ENCODE results near the gene AAR2.

AAR2 gene

GRCh38 chr20:36261389-36262105 lies 25.3 kb downstream of the AAR2 start:
- H3K79me1 ChIP-seq (replicated peaks; ENCODE audit: low read length, poor library complexity, severe bottlenecking), result no peaks in the 10 kb centered on the region
- no peak overlapping the region for H3K27ac ChIP-seq (ENCODE audit: low read length, poor library complexity, severe bottlenecking)
- H3K18ac ChIP-seq (ENCODE audit: low read depth in 1 of 2, low read length in 2 of 2), result no peak overlapping the region
- H3K23ac ChIP-seq (ENCODE audit: low read length in 2 of 2), result no peak overlapping the region
- H4K8ac ChIP-seq (ENCODE audit: low read length), result no peak overlapping the region
- no peak overlapping the region for H2AFZ ChIP-seq (ENCODE audit: low read depth, low read length)
- no peak overlapping the region for H2BK12ac ChIP-seq (ENCODE audit: low read length in 2 of 2)
- H3K36me3 ChIP-seq (ENCODE audit: control insufficient read depth in 1 of 2, insufficient read depth in 2 of 2, low read depth in 1 of 2, low read length in 2 of 2), result peaks cover 10% of the 10 kb centered on the region in 2 experiments
- no peak overlapping the region for H2BK120ac ChIP-seq (ENCODE audit: low read depth, low read length)
- H3K9ac ChIP-seq (ENCODE audit: low read length), result no peak overlapping the region
- H2AK5ac ChIP-seq (ENCODE audit: low read length, severe bottlenecking), result no peak overlapping the region
- no peak overlapping the region for H3K4me2 ChIP-seq (ENCODE audit: low read length, poor library complexity, severe bottlenecking)
- no peak overlapping the region for H2BK5ac ChIP-seq (ENCODE audit: low read depth, low read length, poor library complexity, severe bottlenecking)
- no peak for DNase-seq
- peaks cover 17 to 35% of the 10 kb centered on the region in 2 experiments for H3K27me3 ChIP-seq (ENCODE audit: control insufficient read depth in 1 of 2, insufficient read depth in 1 of 2, low read length in 2 of 2)
- H2BK15ac ChIP-seq (ENCODE audit: low read depth, poor library complexity, severe bottlenecking), result no peak overlapping the region
- H3K14ac ChIP-seq (ENCODE audit: low read length in 2 of 2), result no peak overlapping the region
- H3K4me3 ChIP-seq (ENCODE audit: insufficient read depth in 1 of 2, low read depth in 1 of 2, low read length in 2 of 2), result no peak overlapping the region
- H4K91ac ChIP-seq (ENCODE audit: low read length), result no peak overlapping the region
- WGBS, result 93% methylated on average over 12 of the region's 12 CpGs
- H3K4ac ChIP-seq (ENCODE audit: low read depth in 1 of 2, low read length in 2 of 2), result no peak overlapping the region
- no peaks in the 10 kb centered on the region for H3K4me1 ChIP-seq (ENCODE audit: control insufficient read depth, insufficient read depth, low read depth, low read length)
- no peaks in the 10 kb centered on the region for H3K9me3 ChIP-seq (ENCODE audit: control insufficient read depth, low read length)

- Histone ChIP-seq H2BK15ac (ENCODE audit: low read depth, poor library complexity, severe bottlenecking) (no peak overlapping the region), H3K4me2 (ENCODE audit: low read length, poor library complexity, severe bottlenecking) (no peak overlapping the region), H3K27ac (ENCODE audit: low read length, poor library complexity, severe bottlenecking) (no peak overlapping the region), H3K18ac (ENCODE audit: low read depth in 1 of 2, low read length in 2 of 2) (no peak overlapping the region), H3K9ac (ENCODE audit: low read length) (no peak overlapping the region), H3K4ac (ENCODE audit: low read depth in 1 of 2, low read length in 2 of 2) (no peak overlapping the region), H3K27me3 (ENCODE audit: control insufficient read depth in 1 of 2, insufficient read depth in 1 of 2, low read length in 2 of 2) (peaks cover 20 to 44% of the 10 kb centered on the region in 2 experiments), H4K91ac (ENCODE audit: low read length) (no peak overlapping the region), H3K4me1 (ENCODE audit: control insufficient read depth, insufficient read depth, low read depth, low read length) (no peaks in the 10 kb centered on the region), H2AFZ (ENCODE audit: low read depth, low read length) (no peak overlapping the region), H2AK5ac (ENCODE audit: low read length, severe bottlenecking) (no peak overlapping the region), H2BK5ac (ENCODE audit: low read depth, low read length, poor library complexity, severe bottlenecking) (no peak overlapping the region), H2BK120ac (ENCODE audit: low read depth, low read length) (no peak overlapping the region), H3K4me3 (ENCODE audit: insufficient read depth in 1 of 2, low read depth in 1 of 2, low read length in 2 of 2) (no peak overlapping the region), H3K9me3 (ENCODE audit: control insufficient read depth, low read length) (no peaks in the 10 kb centered on the region), H3K36me3 (ENCODE audit: control insufficient read depth in 1 of 2, insufficient read depth in 2 of 2, low read depth in 1 of 2, low read length in 2 of 2) (peaks cover 3 to 4% of the 10 kb centered on the region in 2 experiments), H3K14ac (ENCODE audit: low read length in 2 of 2) (no peak overlapping the region), H3K23ac (ENCODE audit: low read length in 2 of 2) (no peak overlapping the region), H2BK12ac (ENCODE audit: low read length in 2 of 2) (no peak overlapping the region), H4K8ac (ENCODE audit: low read length) (no peak overlapping the region), H3K79me1 (replicated peaks; ENCODE audit: low read length, poor library complexity, severe bottlenecking) (no peaks in the 10 kb centered on the region)
- WGBS, result 93% methylated on average over 12 of the region's 12 CpGs
- no peak for DNase-seq
Measured at GRCh38 chr20:36262440-36262839, 26.2 kb downstream of the AAR2 start.

GRCh38 chr20:36264426-36265246 lies 28.4 kb downstream of the AAR2 start:
- Histone ChIP-seq H2BK15ac (ENCODE audit: low read depth, poor library complexity, severe bottlenecking) (no peak overlapping the region), H2AK5ac (ENCODE audit: low read length, severe bottlenecking) (no peak overlapping the region), H3K9me3 (ENCODE audit: control insufficient read depth, low read length) (no peaks in the 10 kb centered on the region), H3K18ac (ENCODE audit: low read depth in 1 of 2, low read length in 2 of 2) (no peak overlapping the region), H3K9ac (ENCODE audit: low read length) (no peak overlapping the region), H3K4me3 (ENCODE audit: insufficient read depth in 1 of 2, low read depth in 1 of 2, low read length in 2 of 2) (peak overlapping the region in 1 of 2 experiments; percentile 9), H2AFZ (ENCODE audit: low read depth, low read length) (no peak overlapping the region), H2BK12ac (ENCODE audit: low read length in 2 of 2) (no peak overlapping the region), H2BK5ac (ENCODE audit: low read depth, low read length, poor library complexity, severe bottlenecking) (no peak overlapping the region), H4K91ac (ENCODE audit: low read length) (peak overlapping the region; percentile 19), H3K4me1 (ENCODE audit: control insufficient read depth, insufficient read depth, low read depth, low read length) (no peaks in the 10 kb centered on the region), H3K4me2 (ENCODE audit: low read length, poor library complexity, severe bottlenecking) (no peak overlapping the region), H3K27ac (ENCODE audit: low read length, poor library complexity, severe bottlenecking) (no peak overlapping the region), H3K23ac (ENCODE audit: low read length in 2 of 2) (no peak overlapping the region), H3K79me1 (replicated peaks; ENCODE audit: low read length, poor library complexity, severe bottlenecking) (no peaks in the 10 kb centered on the region), H4K8ac (ENCODE audit: low read length) (no peak overlapping the region), H3K14ac (ENCODE audit: low read length in 2 of 2) (no peak overlapping the region), H3K36me3 (ENCODE audit: control insufficient read depth in 1 of 2, insufficient read depth in 2 of 2, low read depth in 1 of 2, low read length in 2 of 2) (no peaks in the 10 kb centered on the region), H3K4ac (ENCODE audit: low read depth in 1 of 2, low read length in 2 of 2) (no peak overlapping the region), H3K27me3 (ENCODE audit: control insufficient read depth in 1 of 2, insufficient read depth in 1 of 2, low read length in 2 of 2) (peaks cover 20 to 51% of the 10 kb centered on the region in 2 experiments), H2BK120ac (ENCODE audit: low read depth, low read length) (no peak overlapping the region)
- 91% methylated on average over 20 of the region's 20 CpGs for WGBS
- DNase-seq, result no peak

- Histone ChIP-seq H2BK120ac (ENCODE audit: low read depth, low read length) (no peak overlapping the region), H4K91ac (ENCODE audit: low read length) (peak overlapping the region; percentile 8), H3K36me3 (ENCODE audit: control insufficient read depth in 1 of 2, insufficient read depth in 2 of 2, low read depth in 1 of 2, low read length in 2 of 2) (no peaks in the 10 kb centered on the region), H2BK5ac (ENCODE audit: low read depth, low read length, poor library complexity, severe bottlenecking) (no peak overlapping the region), H2AK5ac (ENCODE audit: low read length, severe bottlenecking) (no peak overlapping the region), H3K9me3 (ENCODE audit: control insufficient read depth, low read length) (no peaks in the 10 kb centered on the region), H2BK15ac (ENCODE audit: low read depth, poor library complexity, severe bottlenecking) (no peak overlapping the region), H3K27ac (ENCODE audit: low read length, poor library complexity, severe bottlenecking) (no peak overlapping the region), H2BK12ac (ENCODE audit: low read length in 2 of 2) (no peak overlapping the region), H3K4me2 (ENCODE audit: low read length, poor library complexity, severe bottlenecking) (no peak overlapping the region), H3K4me1 (ENCODE audit: control insufficient read depth, insufficient read depth, low read depth, low read length) (no peaks in the 10 kb centered on the region), H3K18ac (ENCODE audit: low read depth in 1 of 2, low read length in 2 of 2) (no peak overlapping the region), H2AFZ (ENCODE audit: low read depth, low read length) (no peak overlapping the region), H3K4ac (ENCODE audit: low read depth in 1 of 2, low read length in 2 of 2) (no peak overlapping the region), H3K9ac (ENCODE audit: low read length) (no peak overlapping the region), H3K14ac (ENCODE audit: low read length in 2 of 2) (no peak overlapping the region), H3K4me3 (ENCODE audit: insufficient read depth in 1 of 2, low read depth in 1 of 2, low read length in 2 of 2) (no peak overlapping the region), H3K27me3 (ENCODE audit: control insufficient read depth in 1 of 2, insufficient read depth in 1 of 2, low read length in 2 of 2) (peaks cover 20 to 56% of the 10 kb centered on the region in 2 experiments), H3K79me1 (replicated peaks; ENCODE audit: low read length, poor library complexity, severe bottlenecking) (no peaks in the 10 kb centered on the region), H4K8ac (ENCODE audit: low read length) (no peak overlapping the region), H3K23ac (ENCODE audit: low read length in 2 of 2) (no peak overlapping the region)
- no peak for DNase-seq
- WGBS, result 87% methylated on average over 6 of the region's 6 CpGs
Measured at GRCh38 chr20:36266189-36266588, 29.9 kb downstream of the AAR2 start.
